HepG2 (cell line): ENCODE results near the gene IYD. TPM values are rescaled to one million over a fixed set of nuclear protein-coding genes. Genes with fewer than 3 reads are reported as not detected.

Experiments used
- ATAC-seq: fragments of 200-7000 bp; cut with Tn5 transposase; 3 replicates; pipeline ENCODE4 v1.9.1; 2020; ENCODE audit warnings: mild to moderate bottlenecking, moderate library complexity
- BruUV-seq: library from RNA; stranded (reverse); fragments of 400-500 nt; replicated peaks from 2 replicates; lab custom pipeline; 2021; lab: Mats Ljungman, UMichigan
- CTCF ChIA-PET: fragments of 300-600 bp; formaldehyde crosslinking; extraction: SDS; loops from one replicate; lab custom pipeline; 2021; ENCODE audit warnings: low total read pairs, inconsistent platforms, low intra/inter-chr PET ratio; lab: Yijun Ruan, JAX
- POLR2A ChIA-PET: fragments of 350-600 bp; sonication (Branson Sonifier 250); formaldehyde crosslinking; loops from one replicate; lab custom pipeline; 2020; ENCODE audit warnings: antibody characterized with exemption, inconsistent platforms; lab: Yijun Ruan, JAX
- DNase-seq: peaks from one replicate; pipeline ENCODE4 v3.0.0-alpha.2; 2015; ENCODE audit warnings: low spot score
- FAIRE-seq: peaks from 3 replicates; lab custom pipeline; 2011; peaks lifted over from hg19 to GRCh38; lab: Jason Lieb, UNC
- H2AFZ ChIP-seq: one replicate; pipeline ENCODE4 v1.6.1; 2011; ENCODE audit warnings: low read length, inconsistent platforms
- H3K27ac ChIP-seq: fragments of 300-600 bp; 3 replicates; pipeline ENCODE4 v1.8.0; 2011; ENCODE audit warnings: mixed run types, mild to moderate bottlenecking, mixed read lengths, low read length, inconsistent platforms; ENCODE audit not compliant: insufficient read depth; ENCODE audit errors: extremely low read length
- H3K27me3 ChIP-seq, 2 experiments: fragments of 200-600 bp in 1 of 2; 2 replicates in 1 of 2; 3 replicates in 1 of 2; pipeline versions ENCODE4 v1.6.0 to v1.8.0; 2011; ENCODE audit warnings: low read length in 2 of 2, mild to moderate bottlenecking in 2 of 2, moderate library complexity in 2 of 2, inconsistent platforms in 1 of 2; ENCODE audit not compliant: insufficient read depth in 2 of 2, control insufficient read depth in 1 of 2
- H3K36me3 ChIP-seq, 2 experiments: fragments of 200-600 bp in 1 of 2; replicated peaks in 1 of 2; 2 replicates in 1 of 2; 3 replicates in 1 of 2; pipeline versions ENCODE4 v1.5.1 to v1.8.0; 2011; ENCODE audit warnings: low read length in 2 of 2, inconsistent platforms in 1 of 2; ENCODE audit not compliant: insufficient read depth in 2 of 2, control insufficient read depth in 1 of 2
- H3K4me1 ChIP-seq: 2 replicates; pipeline ENCODE4 v1.5.1; 2012; ENCODE audit warnings: low read length, inconsistent platforms; ENCODE audit not compliant: insufficient read depth
- H3K4me2 ChIP-seq: 2 replicates; pipeline ENCODE4 v1.6.0; 2011; ENCODE audit warnings: low read depth, low read length, inconsistent platforms
- H3K4me3 ChIP-seq, 3 experiments: fragments of 200-600 bp in 1 of 3; sonication (generic), shearing (Covaris generic) in 1 of 3; replicated peaks in 1 of 3; 2 replicates each; pipeline ENCODE4 v1.5.1; 2011 to 2016; ENCODE audit warnings: low read length in 3 of 3, inconsistent platforms in 2 of 3, low read depth in 2 of 3, mild to moderate bottlenecking in 2 of 3, control low read depth in 1 of 3, mixed read lengths in 1 of 3; ENCODE audit not compliant: insufficient read depth in 1 of 3
- H3K79me2 ChIP-seq: one replicate; pipeline ENCODE4 v1.6.1; 2011; ENCODE audit warnings: low read length, inconsistent platforms; ENCODE audit not compliant: insufficient read depth
- H3K9ac ChIP-seq: 2 replicates; pipeline ENCODE4 v1.6.0; 2011; ENCODE audit warnings: mild to moderate bottlenecking, low read depth, low read length, inconsistent platforms; ENCODE audit not compliant: insufficient read depth
- H3K9me3 ChIP-seq: 2 replicates; pipeline ENCODE4 v1.5.1; 2012; ENCODE audit warnings: mild to moderate bottlenecking, low read length
- H4K20me1 ChIP-seq: 2 replicates; pipeline ENCODE4 v1.6.0; 2011; ENCODE audit warnings: inconsistent platforms, mild to moderate bottlenecking, low read length, moderate library complexity; ENCODE audit not compliant: insufficient read depth
- ARNTL ChIP-seq: sonication (generic); formaldehyde crosslinking; IDR thresholded peaks from 2 replicates; pipeline ENCODE4 v1.4.0; 2020; ENCODE audit warnings: mild to moderate bottlenecking, missing genetic modification reagents
- BHLHE40 ChIP-seq: IDR thresholded peaks from 2 replicates; pipeline ENCODE4 v1.6.1; 2011; ENCODE audit warnings: low read length, improper control_type of control experiment
- BRD4 ChIP-seq: sonication (generic); formaldehyde crosslinking; IDR thresholded peaks from 2 replicates; pipeline ENCODE4 v1.4.0; 2020; ENCODE audit warnings: missing genetic modification reagents
- E2F1 ChIP-seq: sonication (generic); formaldehyde crosslinking; IDR thresholded peaks from 2 replicates; pipeline ENCODE4 v1.5.0; 2020; ENCODE audit warnings: missing genetic modification reagents
- KDM5B ChIP-seq: sonication (generic); formaldehyde crosslinking; IDR thresholded peaks from 2 replicates; pipeline ENCODE4 v1.4.0; 2020; ENCODE audit warnings: missing genetic modification reagents, mild to moderate bottlenecking, borderline replicate concordance
- MAFF ChIP-seq: IDR thresholded peaks from 2 replicates; pipeline ENCODE4 v1.6.1; 2011; ENCODE audit warnings: low read depth, low read length, improper control_type of control experiment
- MAFK ChIP-seq, 2 experiments: IDR thresholded peaks in 1 of 2; conservative IDR thresholded peaks in 1 of 2; 2 replicates each; pipeline ENCODE4 v1.6.1; 2011; ENCODE audit warnings: improper control_type of control experiment in 2 of 2, low read length in 2 of 2
- NONO ChIP-seq, 2 experiments: fragments of 450-650 bp in 1 of 2; sonication (generic) in 1 of 2; formaldehyde crosslinking in 1 of 2; IDR thresholded peaks in 1 of 2; conservative IDR thresholded peaks in 1 of 2; 2 replicates each; pipeline versions ENCODE4 v1.6.1 to v1.8.0; 2017 to 2022; ENCODE audit warnings: mild to moderate bottlenecking in 1 of 2, missing genetic modification reagents in 1 of 2, moderate library complexity in 1 of 2
- SIN3B ChIP-seq: fragments of 150-350 bp; IDR thresholded peaks from 2 replicates; pipeline ENCODE4 v1.6.1; 2014; ENCODE audit warnings: low read length
- TIGD3 ChIP-seq: sonication (generic); formaldehyde crosslinking; IDR thresholded peaks from 2 replicates; pipeline ENCODE4 v1.5.1; 2020; ENCODE audit warnings: mild to moderate bottlenecking, missing genetic modification reagents, borderline replicate concordance
- ZBTB21 ChIP-seq: sonication (generic); formaldehyde crosslinking; IDR thresholded peaks from 2 replicates; pipeline ENCODE4 v1.4.0; 2020; ENCODE audit warnings: missing genetic modification reagents
- ZNF296 ChIP-seq: sonication (generic); formaldehyde crosslinking; conservative IDR thresholded peaks from 2 replicates; pipeline ENCODE4 v1.5.0; 2020; ENCODE audit warnings: mild to moderate bottlenecking, missing genetic modification reagents
- ZNF724P ChIP-seq: sonication (generic); formaldehyde crosslinking; IDR thresholded peaks from 2 replicates; pipeline ENCODE4 v1.8.0; 2022; ENCODE audit warnings: missing genetic modification reagents, borderline replicate concordance
- ZNF891 ChIP-seq: sonication (generic); formaldehyde crosslinking; IDR thresholded peaks from 2 replicates; pipeline ENCODE4 v1.5.0; 2020; ENCODE audit warnings: mild to moderate bottlenecking, missing genetic modification reagents
- WGBS: methylation state at CpG from one replicate; pipeline ENCODE4 v1.1.6; 2017; ENCODE audit warnings: low lambda C conversion rate; 5-methylcytosine and 5-hydroxymethylcytosine counted together
- in situ Hi-C: cut with HindIII; loops from 2 replicates; pipeline ENCODE4 v1.10.0; 2017; ENCODE audit warnings: low pct_unique_long_range_greater_than_20kb; ENCODE audit not compliant: extremely low pct_ligation_motif_present
- intact Hi-C: fragments of 100-400 bp; cut with micrococcal nuclease; formaldehyde crosslinking; loops from one replicate; pipeline ENCODE4 v1.10.0; 2022; ENCODE audit not compliant: unreplicated experiment
- polyA plus RNA-seq, 8 experiments: library from polyadenylated mRNA; depleted of rRNA in 3 of 8; stranded (reverse) in 7 of 8; unstranded in 1 of 8; fragments of >200 nt; fragmentation: Illumina TruSeq in 4 of 8; extraction: Trizol in 4 of 8; gene quantifications; 2 replicates each; pipeline versions ENCODE4 v1.2.1 to v1.2.3, GENCODE V29; 2011 to 2016; ENCODE audit warnings: low read depth in 4 of 8, missing spikeins in 1 of 8, mixed read lengths in 1 of 8; ENCODE audit not compliant: insufficient read depth in 1 of 8
- total RNA-seq, 5 experiments: library from RNA; depleted of rRNA; stranded (reverse); fragments of >200 nt; fragmentation: Illumina TruSeq; extraction: Trizol; gene quantifications; 2 replicates each; pipeline ENCODE4 v1.2.3, GENCODE V29; 2016; ENCODE audit warnings: low read depth in 1 of 5
- TF ChIP-seq, protein P1 (sequence below): sonication (generic); formaldehyde crosslinking; IDR thresholded peaks from 2 replicates; pipeline ENCODE4 v1.4.0; 2020; ENCODE audit warnings: missing genetic modification reagents, borderline replicate concordance

The IYD gene
- total and polyA plus RNA-seq, 2 of the 13 experiments (the other 11 are each of a cell fraction or from before 2014, with no cell fraction given) = 0.01 to 0.46 TPM

DNA sequence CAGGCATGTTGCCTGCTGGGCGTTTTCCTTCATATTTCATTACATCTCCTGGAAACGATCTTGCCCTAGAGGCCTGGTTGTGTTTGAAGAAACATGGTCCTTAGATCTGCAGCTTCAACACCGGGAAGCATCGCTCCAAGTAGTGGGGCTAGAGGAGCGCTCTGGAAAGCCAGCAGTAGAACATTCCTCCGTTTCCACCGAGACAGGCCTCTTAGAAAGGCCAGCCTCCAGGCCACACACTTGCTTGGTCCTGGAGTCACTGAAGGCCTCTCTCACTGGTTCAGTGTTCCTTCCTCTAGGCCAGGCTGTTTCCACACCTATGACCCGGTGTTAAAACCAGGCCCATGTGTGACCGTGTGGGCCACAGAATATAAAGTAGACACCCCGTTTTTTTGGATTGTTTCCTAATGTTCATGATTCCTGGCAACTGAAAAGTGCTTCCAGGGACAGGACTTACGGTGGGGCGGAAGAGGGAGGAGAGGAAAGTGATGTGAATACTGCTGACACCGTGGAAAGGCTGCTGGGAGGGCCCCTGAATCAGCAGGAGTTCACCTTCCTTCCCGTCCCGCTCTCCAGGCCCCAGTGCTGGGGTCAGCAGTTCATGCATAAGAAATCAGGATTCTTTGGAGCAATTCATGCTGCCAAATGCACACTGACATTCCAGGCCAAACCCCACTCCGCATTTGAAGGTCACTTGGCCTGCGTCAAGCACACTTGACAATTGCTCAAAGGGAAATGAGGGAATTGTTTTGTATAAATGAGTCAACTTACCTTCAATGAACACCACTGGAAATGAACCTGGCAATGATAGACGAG lies 83.8 kb downstream of the IYD start:
- Histone ChIP-seq H2AFZ (no peak overlapping the region), H3K27ac (no peak overlapping the region), H3K36me3 (no peaks in the 10 kb centered on the region), H3K4me2 (no peak overlapping the region), H3K27me3 (no peaks in the 10 kb centered on the region; a peak in 2 of 5 replicates), H4K20me1 (no peaks in the 10 kb centered on the region), H3K4me1 (no peaks in the 10 kb centered on the region), H3K9me3 (no peaks in the 10 kb centered on the region), H3K4me3 (no peak overlapping the region), H3K79me2 (no peaks in the 10 kb centered on the region), H3K9ac (no peak overlapping the region)
- BruUV-seq = no TSS peak
- CTCF ChIA-PET = no interaction called here
- WGBS = 28% methylated on average over 16 of the region's 18 CpGs
- POLR2A ChIA-PET = no interaction called here
- no peak for ATAC-seq
- in situ Hi-C loops = no loop called here
- intact Hi-C loops = no loop called here
- DNase-seq = no peak
- TF ChIP-seq BHLHE40 (no peak), MAFK (conservative IDR thresholded peaks at IDR 0.05 in 1 of 2, IDR thresholded peaks at IDR 0.05 in 1 of 2; ENCODE audit: low read length in 2 of 2) (peak; percentile 62 to 67; a peak in 3 of 4 replicates), MAFF (peak; percentile 43)
- TF ChIP-seq, protein P1, sequence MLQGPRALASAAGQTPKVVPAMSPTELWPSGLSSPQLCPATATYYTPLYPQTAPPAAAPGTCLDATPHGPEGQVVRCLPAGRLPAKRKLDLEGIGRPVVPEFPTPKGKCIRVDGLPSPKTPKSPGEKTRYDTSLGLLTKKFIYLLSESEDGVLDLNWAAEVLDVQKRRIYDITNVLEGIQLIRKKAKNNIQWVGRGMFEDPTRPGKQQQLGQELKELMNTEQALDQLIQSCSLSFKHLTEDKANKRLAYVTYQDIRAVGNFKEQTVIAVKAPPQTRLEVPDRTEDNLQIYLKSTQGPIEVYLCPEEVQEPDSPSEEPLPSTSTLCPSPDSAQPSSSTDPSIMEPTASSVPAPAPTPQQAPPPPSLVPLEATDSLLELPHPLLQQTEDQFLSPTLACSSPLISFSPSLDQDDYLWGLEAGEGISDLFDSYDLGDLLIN = no peak
- no peak for FAIRE-seq

- intact Hi-C loops (no loop called here), in situ Hi-C loops (no loop called here)
- H3K27me3 ChIP-seq = no peaks in the 10 kb centered on the region; a peak in 2 of 5 replicates
- ChIA-PET CTCF (no interaction called here), POLR2A (no interaction called here)
- H3K79me2 ChIP-seq = no peaks in the 10 kb centered on the region
- H3K4me1 ChIP-seq = no peaks in the 10 kb centered on the region
- BruUV-seq = no TSS peak
- no peaks in the 10 kb centered on the region for H3K36me3 ChIP-seq
- TF ChIP-seq TIGD3 (CRISPR knock-in tag) (no peak), ZBTB21 (CRISPR knock-in tag) (no peak), KDM5B (CRISPR knock-in tag) (no peak), ZNF296 (CRISPR knock-in tag) (no peak), NONO (IDR thresholded peaks at IDR 0.05) (no peak), NONO (CRISPR knock-in tag; conservative IDR thresholded peaks at IDR 0.05) (no peak), SIN3B (no peak), ARNTL (CRISPR knock-in tag) (no peak), E2F1 (no peak), BRD4 (CRISPR knock-in tag) (no peak), ZNF891 (CRISPR knock-in tag) (no peak), ZNF724P (CRISPR knock-in tag) (no peak)
- no peak overlapping the region for H3K4me3 ChIP-seq
- WGBS = 17% methylated on average over 2 of the region's 2 CpGs
- no peak for DNase-seq
- H3K9ac ChIP-seq = no peak overlapping the region
- FAIRE-seq = no peak
- no peak for ATAC-seq
- no peak overlapping the region for H2AFZ ChIP-seq
- H3K4me2 ChIP-seq = no peak overlapping the region
- no peaks in the 10 kb centered on the region for H3K9me3 ChIP-seq
- no peaks in the 10 kb centered on the region for H4K20me1 ChIP-seq
- H3K27ac ChIP-seq = no peak overlapping the region
Measured at GRCh38 chr6:150453357-150453756, 84.5 kb downstream of the IYD start.
